IPS DF 4.7 (cell line): Measurements from ENCODE around the gene SOD3.

ENCODE experiments used
- DNase-seq: peaks from one replicate; pipeline ENCODE4 v3.0.0-alpha.2; 2013; ENCODE audit warnings: low spot score; ENCODE audit errors: extremely low read depth

The SOD3 gene

DNA sequence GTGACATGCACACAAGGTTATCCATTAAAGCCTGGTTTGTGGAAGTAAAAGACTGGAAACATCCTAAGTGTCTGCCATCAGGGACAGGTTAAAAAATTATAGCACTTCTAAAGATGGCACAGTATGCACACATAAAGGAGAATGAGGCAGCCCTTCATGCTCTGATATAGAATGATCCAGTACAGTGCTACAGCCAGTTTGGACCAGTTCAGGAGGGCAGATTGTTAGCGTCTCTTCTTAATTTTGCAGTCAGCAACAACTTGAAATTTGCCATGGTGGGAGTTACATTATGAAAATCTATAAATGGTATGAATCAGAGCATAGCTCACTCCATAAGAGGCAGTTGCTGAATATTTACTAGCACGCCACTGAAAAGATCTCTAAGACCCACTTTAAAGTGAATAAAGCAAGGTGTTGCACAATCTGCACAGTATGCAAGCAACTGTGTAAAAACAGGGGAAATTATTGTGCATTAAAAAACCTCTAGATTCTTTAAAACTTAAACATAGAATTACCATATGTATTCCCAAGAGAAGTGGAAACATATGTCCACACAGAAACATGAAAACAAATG lies 20.3 kb upstream of the SOD3 start:
- no peak for DNase-seq

DNA sequence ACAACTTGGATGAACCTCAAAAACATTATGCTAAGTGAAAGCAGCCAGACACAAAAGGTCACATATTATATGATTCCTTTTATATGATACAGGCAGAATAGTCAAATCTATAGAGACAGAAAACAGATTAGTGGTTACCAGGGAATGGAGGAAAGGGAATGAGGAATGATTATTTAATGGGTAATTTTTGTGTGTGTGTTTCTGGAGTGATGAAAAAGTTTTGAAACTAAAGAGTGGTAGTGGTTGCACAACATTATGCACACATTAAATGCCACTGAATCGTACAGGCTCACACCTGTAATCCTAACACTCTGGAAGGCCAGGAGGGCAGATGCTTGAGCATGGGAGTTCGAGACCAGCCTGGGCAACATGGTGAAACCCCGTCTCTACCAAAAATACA lies 19.6 kb upstream of the SOD3 start:
- DNase-seq, result no peak

DNA sequence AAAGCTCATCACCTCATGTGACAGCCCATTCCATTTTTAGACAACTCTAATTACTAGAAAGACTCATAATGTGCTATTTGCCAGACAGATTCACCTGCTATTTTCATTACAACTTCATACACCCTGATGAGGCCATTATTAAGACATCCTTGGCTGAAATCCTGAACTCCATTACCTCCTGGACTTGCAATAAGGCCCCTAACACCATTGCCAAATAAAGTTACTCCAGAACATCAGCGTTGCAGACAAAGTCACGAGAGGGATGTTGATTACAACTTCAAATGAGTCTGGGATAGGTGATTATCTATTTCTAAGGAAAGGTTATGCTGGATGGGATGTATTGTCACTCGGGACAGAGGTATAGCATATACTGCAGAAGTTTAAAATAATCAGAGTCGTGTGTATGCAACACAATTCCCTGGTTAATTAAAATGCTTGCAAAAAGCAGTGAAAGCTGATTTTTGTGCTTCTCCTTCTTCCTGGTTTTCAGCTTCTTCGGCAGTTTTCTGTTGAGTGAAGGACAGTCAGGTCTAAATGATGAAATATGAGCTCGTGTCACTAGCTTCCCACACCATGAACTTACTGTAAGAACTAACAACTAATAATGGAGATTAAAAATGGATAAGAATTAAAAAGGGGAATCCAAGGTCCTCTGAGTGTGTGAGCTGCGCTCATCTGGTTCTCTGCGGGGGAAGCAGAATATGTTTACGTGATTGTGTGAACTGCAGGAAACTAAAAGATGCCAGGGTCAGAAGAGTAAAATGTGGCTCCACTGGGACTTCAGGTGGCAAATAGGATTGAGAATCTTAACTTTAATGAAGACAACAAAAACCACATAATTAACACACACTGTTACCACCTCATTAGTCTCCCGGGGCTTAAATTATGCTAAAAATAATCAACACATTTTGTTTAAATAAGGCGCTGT lies 17.6 kb upstream of the SOD3 start:
- no peak for DNase-seq

- DNase-seq, result no peak
These were observed 16.7 kb upstream of the SOD3 start for GRCh38 chr4:24778464-24779225.

DNA sequence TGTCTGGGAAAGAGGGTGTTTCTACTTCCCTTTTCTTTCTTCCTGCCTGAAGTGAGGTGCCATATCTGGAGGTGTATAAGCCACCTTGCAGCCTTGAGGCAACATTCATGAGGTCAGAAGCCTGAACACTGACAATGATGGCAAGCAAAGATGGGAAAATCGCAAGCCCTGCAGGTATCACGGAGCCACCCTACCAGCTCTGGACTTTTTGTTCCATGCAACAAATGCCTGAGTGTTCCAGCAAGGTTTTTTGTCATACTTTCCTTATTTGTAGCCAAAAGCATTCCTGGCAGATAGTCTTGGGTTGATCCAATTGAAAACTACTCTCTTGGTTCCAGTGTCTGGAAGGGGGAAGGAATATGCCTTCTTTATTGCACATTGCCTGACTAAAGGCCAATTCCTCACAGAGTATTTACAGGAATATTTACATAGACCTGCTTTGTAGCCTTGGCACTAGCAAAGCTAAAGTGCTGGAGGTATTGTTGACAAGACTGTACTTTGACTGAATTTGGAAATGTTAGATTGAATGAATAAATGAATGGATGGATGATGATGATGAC lies 14.4 kb upstream of the SOD3 start:
- DNase-seq, result no peak

DNA sequence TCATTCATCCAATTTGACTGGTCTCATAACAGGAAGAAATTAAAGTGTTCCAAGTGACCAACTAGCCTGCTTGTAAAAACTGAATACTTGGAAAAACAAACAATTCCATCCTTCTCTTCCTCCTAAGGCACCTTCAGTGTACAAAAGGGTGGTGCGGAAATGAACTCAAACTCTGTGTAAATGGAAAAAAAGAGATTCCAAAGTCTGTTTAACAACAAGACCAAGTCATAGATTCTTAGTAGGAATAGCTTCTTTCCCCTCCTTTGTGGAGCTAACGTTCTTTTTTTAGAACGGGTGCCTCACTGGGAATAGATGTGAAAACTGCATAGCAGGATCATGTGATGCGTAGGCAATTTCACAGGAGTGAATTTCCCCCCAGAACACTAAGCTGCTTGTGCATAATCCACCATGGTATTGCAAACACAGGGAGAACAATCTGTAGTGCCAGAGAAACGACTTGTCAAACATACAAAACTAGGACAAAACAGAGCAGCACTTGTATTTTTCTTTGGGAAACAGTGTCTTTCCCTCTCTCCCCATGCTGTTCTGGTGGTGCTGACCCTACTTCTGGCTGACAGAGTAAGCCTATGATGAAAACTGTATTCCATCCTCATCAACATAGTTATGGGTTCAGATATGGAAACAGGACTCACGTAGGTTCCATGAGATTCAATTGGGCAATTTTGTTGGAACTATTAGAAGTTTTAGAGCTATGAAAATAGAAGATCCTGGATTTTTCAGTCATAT lies 13.2 kb upstream of the SOD3 start:
- DNase-seq, result no peak

DNA sequence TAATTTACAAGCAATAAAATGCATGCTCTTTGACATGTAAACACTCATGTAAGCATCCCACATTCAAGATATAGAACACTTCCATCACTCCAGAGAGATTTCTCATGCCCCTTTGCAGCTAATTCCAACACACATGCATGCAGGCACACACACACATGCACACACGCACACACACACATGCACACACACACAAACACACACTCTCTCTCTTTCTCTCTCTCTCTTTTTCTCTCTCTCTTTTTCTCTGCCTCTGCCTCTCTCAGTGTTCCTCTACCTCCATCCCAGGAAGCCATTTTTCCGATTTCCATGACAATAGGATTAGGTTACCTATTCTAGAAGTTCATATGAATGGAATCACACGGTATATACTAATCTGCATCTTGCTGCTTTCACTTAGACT lies 11.9 kb upstream of the SOD3 start:
- DNase-seq, result no peak

- DNase-seq, result no peak
These were observed 4.3 kb upstream of the SOD3 start for GRCh38 chr4:24791043-24791442.

DNA sequence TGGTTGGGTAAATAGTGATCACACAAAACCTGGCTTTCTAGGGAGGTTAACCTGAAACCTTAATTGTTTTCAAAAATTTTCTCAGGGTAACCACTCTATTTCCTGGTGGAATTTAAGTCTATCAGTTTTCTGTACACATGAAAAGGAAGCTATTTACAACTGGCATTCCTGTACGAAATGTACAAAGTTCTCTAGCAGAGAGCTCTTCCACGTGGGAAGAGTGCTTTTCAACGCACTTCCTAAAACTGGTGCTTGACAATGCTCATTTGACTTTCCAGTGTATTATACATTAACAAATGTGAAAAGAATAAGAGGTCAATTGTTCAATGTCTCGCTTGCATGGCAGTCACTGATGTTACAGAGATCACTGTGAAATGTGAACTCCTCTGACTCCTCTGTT lies 2.8 kb upstream of the SOD3 start:
- DNase-seq, result no peak

DNA sequence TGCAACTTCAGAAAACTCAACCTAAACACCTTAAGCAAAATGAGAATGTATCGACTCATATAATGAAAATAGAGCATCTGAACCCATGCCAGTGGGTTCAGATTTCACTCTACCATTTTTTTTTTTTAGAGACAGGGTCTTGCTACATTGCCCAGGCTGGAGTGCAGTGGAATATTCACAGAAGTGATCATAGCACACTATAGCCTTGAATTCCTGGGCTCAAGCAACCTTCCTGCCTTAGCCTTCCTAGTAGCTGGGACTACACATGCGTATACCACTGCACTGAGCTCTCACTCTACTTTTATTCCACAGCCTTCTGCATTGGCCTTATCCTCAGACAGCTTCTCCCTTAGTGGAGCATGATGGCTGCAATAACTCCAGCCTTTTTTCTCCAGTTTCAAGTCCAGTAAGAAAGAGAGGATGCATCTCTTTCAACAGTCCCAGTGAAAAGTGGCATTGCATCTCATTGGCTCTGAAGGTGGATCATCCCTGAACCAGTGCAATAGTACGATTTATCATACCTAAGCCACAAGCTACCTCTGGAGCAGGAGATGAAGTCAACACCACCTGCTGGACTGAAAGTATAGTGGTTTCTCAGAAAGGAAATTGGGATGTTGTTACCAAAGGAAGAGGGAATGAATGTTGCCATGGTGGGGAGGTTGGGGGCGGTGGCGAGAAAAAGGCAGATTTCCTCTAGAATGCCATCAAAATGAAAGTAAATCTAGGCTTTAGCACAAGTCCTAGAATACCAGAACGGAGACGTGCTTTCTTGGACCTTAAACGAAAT lies 2.0 kb upstream of the SOD3 start:
- DNase-seq, result no peak

DNA sequence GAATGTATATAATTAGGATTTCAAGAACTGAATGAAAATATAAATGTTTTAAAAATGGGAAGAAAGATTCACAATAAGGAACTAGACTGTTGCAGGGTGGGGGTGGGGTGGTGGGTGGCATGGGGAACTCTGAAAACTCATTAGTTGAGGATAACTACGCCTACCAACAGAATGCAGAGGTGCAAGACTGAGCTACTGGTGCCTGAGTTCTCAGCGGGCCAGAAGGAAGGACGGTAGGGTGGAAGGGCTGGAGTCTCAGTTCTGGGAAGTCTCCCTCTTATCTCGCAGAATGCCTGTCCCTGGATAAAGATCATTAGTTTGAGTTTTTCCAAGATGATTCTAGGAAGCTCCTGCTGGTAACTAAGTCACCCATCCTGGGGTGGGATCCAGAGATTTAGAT lies 1.3 kb upstream of the SOD3 start:
- no peak for DNase-seq

DNA sequence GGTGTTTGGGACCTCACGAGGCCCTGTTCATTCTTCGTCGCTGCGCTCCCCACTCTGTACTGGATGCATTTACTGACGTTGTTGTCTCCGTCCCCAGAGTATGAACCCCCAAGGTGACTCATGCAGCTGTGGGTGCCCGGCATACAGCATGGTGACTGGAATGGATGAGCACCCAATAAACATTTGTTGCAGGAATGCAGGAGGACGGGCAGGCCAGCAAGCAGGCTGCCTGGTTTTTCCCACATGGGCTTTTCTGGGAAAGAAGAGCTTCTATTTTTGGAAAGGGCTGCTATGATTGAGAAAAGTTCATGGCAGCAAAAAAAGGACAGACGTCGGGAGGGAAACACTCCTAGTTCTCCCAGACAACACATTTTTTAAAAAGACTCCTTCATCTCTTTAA lies 893 bp upstream of the SOD3 start:
- DNase-seq, result no peak

- no peak for DNase-seq
These were observed 451 bp downstream of the SOD3 start for GRCh38 chr4:24795666-24796381.

- DNase-seq, result no peak
These were observed 1.2 kb downstream of the SOD3 start for GRCh38 chr4:24796620-24797019.

GRCh38 chr4:24798036-24798610 lies 2.8 kb downstream of the SOD3 start:
- DNase-seq, result no peak

- no peak for DNase-seq
These were observed 3.8 kb downstream of the SOD3 start for GRCh38 chr4:24799196-24799543.

- DNase-seq, result no peak
These were observed 4.4 kb downstream of the SOD3 start for GRCh38 chr4:24799544-24800324.

DNA sequence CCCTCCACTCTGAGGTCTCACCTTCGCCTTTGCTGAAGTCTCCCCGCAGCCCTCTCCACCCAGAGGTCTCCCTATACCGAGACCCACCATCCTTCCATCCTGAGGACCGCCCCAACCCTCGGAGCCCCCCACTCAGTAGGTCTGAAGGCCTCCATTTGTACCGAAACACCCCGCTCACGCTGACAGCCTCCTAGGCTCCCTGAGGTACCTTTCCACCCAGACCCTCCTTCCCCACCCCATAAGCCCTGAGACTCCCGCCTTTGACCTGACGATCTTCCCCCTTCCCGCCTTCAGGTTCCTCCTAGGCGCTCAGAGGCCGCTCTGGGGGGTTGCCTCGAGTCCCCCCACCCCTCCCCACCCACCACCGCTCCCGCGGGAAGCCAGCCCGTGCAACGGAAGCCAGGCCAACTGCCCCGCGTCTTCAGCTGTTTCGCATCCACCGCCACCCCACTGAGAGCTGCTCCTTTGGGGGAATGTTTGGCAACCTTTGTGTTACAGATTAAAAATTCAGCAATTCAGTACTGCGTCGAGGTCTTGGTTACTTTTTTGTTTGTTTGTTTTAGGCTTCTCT lies 5.0 kb downstream of the SOD3 start:
- no peak for DNase-seq
